ENCODE data around the gene KRT17.
"Not testable (repeated sequence)": the region's sequence is repeated elsewhere in the genome, so short reads cannot be mapped to it uniquely, and the experiment has no call there.

KRT17 gene

GRCh38 chr17:41617698-41618097, 6.7 kb downstream of the KRT17 start:
- Histone ChIP-seq H3K79me2 (ENCODE audit: low read length) (no peaks in the 10 kb centered on the region), H3K27ac (ENCODE audit: low read length) (no peak overlapping the region), H4K20me1 (ENCODE audit: insufficient read depth, low read length) (no peaks in the 10 kb centered on the region), H3K27me3 (ENCODE audit: low read depth, low read length) (peaks cover 17% of the 10 kb centered on the region; the same call in 1 of the 2 replicates), H3K9me3 (ENCODE audit: insufficient read depth, low read length) (no peaks in the 10 kb centered on the region), H3K36me3 (replicated peaks; ENCODE audit: low read depth, low read length) (no peaks in the 10 kb centered on the region), H3K4me2 (ENCODE audit: low read length) (no peak overlapping the region), H3K4me1 (ENCODE audit: low read length) (no peaks in the 10 kb centered on the region), H3K9ac (ENCODE audit: low read length) (no peak overlapping the region), H2AFZ (ENCODE audit: low read depth, low read length) (no peak overlapping the region), H3K4me3 (ENCODE audit: low read length) (no peak overlapping the region)
- TF ChIP-seq CTCF (IDR thresholded peaks at IDR 0.05; ENCODE audit: low read depth, low read length), result no peak
- no peak for TF ChIP-seq EZH2phosphoT487 (IDR thresholded peaks at IDR 0.05; ENCODE audit: low read depth)

- Histone ChIP-seq H3K27me3 (ENCODE audit: low read depth, low read length) (peaks cover 16% of the 10 kb centered on the region; the same call in 1 of the 2 replicates), H3K79me2 (ENCODE audit: low read length) (no peaks in the 10 kb centered on the region), H3K27ac (ENCODE audit: low read length) (no peak overlapping the region), H3K9ac (ENCODE audit: low read length) (no peak overlapping the region), H3K36me3 (replicated peaks; ENCODE audit: low read depth, low read length) (no peaks in the 10 kb centered on the region), H3K4me1 (ENCODE audit: low read length) (no peaks in the 10 kb centered on the region), H3K4me3 (ENCODE audit: low read length) (no peak overlapping the region), H2AFZ (ENCODE audit: low read depth, low read length) (no peak overlapping the region), H3K4me2 (ENCODE audit: low read length) (no peak overlapping the region), H4K20me1 (ENCODE audit: insufficient read depth, low read length) (no peaks in the 10 kb centered on the region), H3K9me3 (ENCODE audit: insufficient read depth, low read length) (no peaks in the 10 kb centered on the region)
- TF ChIP-seq CTCF (IDR thresholded peaks at IDR 0.05; ENCODE audit: low read depth, low read length), result no peak
- TF ChIP-seq EZH2phosphoT487 (IDR thresholded peaks at IDR 0.05; ENCODE audit: low read depth), result no peak
Observed at GRCh38 chr17:41617136-41617535, 7.2 kb downstream of the KRT17 start.

- H3K27ac ChIP-seq (ENCODE audit: low read length); H3K79me2 ChIP-seq (ENCODE audit: low read length); H3K9me3 ChIP-seq (ENCODE audit: insufficient read depth, low read length); H4K20me1 ChIP-seq (ENCODE audit: insufficient read depth, low read length); H2AFZ ChIP-seq (ENCODE audit: low read depth, low read length); H3K9ac ChIP-seq (ENCODE audit: low read length); H3K4me2 ChIP-seq (ENCODE audit: low read length); H3K36me3 ChIP-seq (replicated peaks; ENCODE audit: low read depth, low read length); H3K4me3 ChIP-seq (ENCODE audit: low read length); H3K4me1 ChIP-seq (ENCODE audit: low read length): not testable (repeated sequence)
- peaks cover 16% of the 10 kb centered on the region; the same call in 1 of the 2 replicates for H3K27me3 ChIP-seq (ENCODE audit: low read depth, low read length)
Observed at GRCh38 chr17:41616486-41616885, 7.9 kb downstream of the KRT17 start.

- no peak overlapping the region for H3K4me3 ChIP-seq (ENCODE audit: low read length)
- no peak overlapping the region for H3K4me2 ChIP-seq (ENCODE audit: low read length)
- H3K4me1 ChIP-seq (ENCODE audit: low read length), result no peaks in the 10 kb centered on the region
- no peak overlapping the region for H3K27ac ChIP-seq (ENCODE audit: low read length)
- H3K79me2 ChIP-seq (ENCODE audit: low read length), result no peaks in the 10 kb centered on the region
- peaks cover 16% of the 10 kb centered on the region; the same call in 1 of the 2 replicates for H3K27me3 ChIP-seq (ENCODE audit: low read depth, low read length)
- H3K9ac ChIP-seq (ENCODE audit: low read length), result no peak overlapping the region
- H2AFZ ChIP-seq (ENCODE audit: low read depth, low read length), result no peak overlapping the region
- H3K9me3 ChIP-seq (ENCODE audit: insufficient read depth, low read length), result no peaks in the 10 kb centered on the region
- H3K36me3 ChIP-seq (replicated peaks; ENCODE audit: low read depth, low read length), result no peaks in the 10 kb centered on the region
- H4K20me1 ChIP-seq (ENCODE audit: insufficient read depth, low read length), result no peaks in the 10 kb centered on the region
- TF ChIP-seq EZH2phosphoT487 (IDR thresholded peaks at IDR 0.05; ENCODE audit: low read depth) (no peak), CTCF (IDR thresholded peaks at IDR 0.05; ENCODE audit: low read depth, low read length) (no peak)
Observed at GRCh38 chr17:41615454-41615853, 8.9 kb downstream of the KRT17 start.

GRCh38 chr17:41614767-41615166, 9.6 kb downstream of the KRT17 start:
- not testable (repeated sequence) for H3K9me3 ChIP-seq (ENCODE audit: insufficient read depth, low read length); H3K27ac ChIP-seq (ENCODE audit: low read length); H2AFZ ChIP-seq (ENCODE audit: low read depth, low read length); H3K79me2 ChIP-seq (ENCODE audit: low read length); H3K4me3 ChIP-seq (ENCODE audit: low read length); H3K9ac ChIP-seq (ENCODE audit: low read length); H4K20me1 ChIP-seq (ENCODE audit: insufficient read depth, low read length); H3K4me1 ChIP-seq (ENCODE audit: low read length); H3K4me2 ChIP-seq (ENCODE audit: low read length); H3K36me3 ChIP-seq (replicated peaks; ENCODE audit: low read depth, low read length)
- H3K27me3 ChIP-seq (ENCODE audit: low read depth, low read length), result peaks cover 16% of the 10 kb centered on the region; the same call in 1 of the 2 replicates

All from OCI-LY3 (cell line).